Stimulated activated naive CD8-positive, alpha-beta T cell treated with anti-CD3 and anti-CD28 coated beads, Interleukin-15, Interleukin-2, amounts not matched to agents 100 U/mL and 50 U/mL, for 24 hours (primary cell): ENCODE data around the gene HTR6.
"Not testable (repeated sequence)": the region's sequence is repeated elsewhere in the genome, so short reads cannot be mapped to it uniquely, and the experiment has no call there.

Experiments
- ATAC-seq: fragments of 150-1000 bp; cut with Tn5 transposase; one replicate; pipeline ENCODE4 v1.10.0; 2021
- DNase-seq: peaks from one replicate; pipeline ENCODE4 v3.0.0; 2021

HTR6 gene

GRCh38 chr1:19639228-19639627 is 25.4 kb upstream of the HTR6 start:
- not testable (repeated sequence) for DNase-seq, ATAC-seq

- ATAC-seq (no peak), DNase-seq (no peak)
Observed at GRCh38 chr1:19639999-19640362, 24.7 kb upstream of the HTR6 start.

GRCh38 chr1:19640363-19641316 is 24.0 kb upstream of the HTR6 start:
- no peak for DNase-seq

GRCh38 chr1:19643121-19643520 is 21.6 kb upstream of the HTR6 start:
- no peak for ATAC-seq
- DNase-seq = peak; percentile 31

More at GRCh38 chr1:19640363-19641316, 24.0 kb upstream of the HTR6 start:
- no peak for ATAC-seq

GRCh38 chr1:19643602-19644394 is 20.9 kb upstream of the HTR6 start, which contains the start of gene NBL1:
Gene NBL1, plus strand, starts transcription at chr1:19644311. Its CDS starts 10,720 bp downstream, at chr1:19655031.
- DNase-seq (peak; percentile 81), ATAC-seq (peak; percentile 90)

DNA sequence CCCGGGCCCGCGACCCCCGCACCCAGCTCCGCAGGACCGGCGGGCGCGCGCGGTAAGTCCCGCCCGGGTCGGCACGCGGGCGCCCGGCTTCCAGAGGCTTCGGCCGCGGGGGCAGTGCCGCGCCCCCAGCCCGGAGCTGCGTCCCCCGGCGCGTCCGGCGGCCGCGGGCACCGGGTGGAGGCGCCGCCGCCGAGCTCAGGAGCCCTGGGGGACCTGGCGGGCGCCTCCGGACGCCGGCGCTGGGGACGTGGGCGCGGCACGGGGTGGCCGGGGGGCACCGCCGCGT is 20.3 kb upstream of the HTR6 start:
- ATAC-seq (peak; percentile 1), DNase-seq (no peak)

- peak; percentile 33 for ATAC-seq
- peak; percentile 70 for DNase-seq
Observed at GRCh38 chr1:19644681-19645410, 19.8 kb upstream of the HTR6 start.

DNA sequence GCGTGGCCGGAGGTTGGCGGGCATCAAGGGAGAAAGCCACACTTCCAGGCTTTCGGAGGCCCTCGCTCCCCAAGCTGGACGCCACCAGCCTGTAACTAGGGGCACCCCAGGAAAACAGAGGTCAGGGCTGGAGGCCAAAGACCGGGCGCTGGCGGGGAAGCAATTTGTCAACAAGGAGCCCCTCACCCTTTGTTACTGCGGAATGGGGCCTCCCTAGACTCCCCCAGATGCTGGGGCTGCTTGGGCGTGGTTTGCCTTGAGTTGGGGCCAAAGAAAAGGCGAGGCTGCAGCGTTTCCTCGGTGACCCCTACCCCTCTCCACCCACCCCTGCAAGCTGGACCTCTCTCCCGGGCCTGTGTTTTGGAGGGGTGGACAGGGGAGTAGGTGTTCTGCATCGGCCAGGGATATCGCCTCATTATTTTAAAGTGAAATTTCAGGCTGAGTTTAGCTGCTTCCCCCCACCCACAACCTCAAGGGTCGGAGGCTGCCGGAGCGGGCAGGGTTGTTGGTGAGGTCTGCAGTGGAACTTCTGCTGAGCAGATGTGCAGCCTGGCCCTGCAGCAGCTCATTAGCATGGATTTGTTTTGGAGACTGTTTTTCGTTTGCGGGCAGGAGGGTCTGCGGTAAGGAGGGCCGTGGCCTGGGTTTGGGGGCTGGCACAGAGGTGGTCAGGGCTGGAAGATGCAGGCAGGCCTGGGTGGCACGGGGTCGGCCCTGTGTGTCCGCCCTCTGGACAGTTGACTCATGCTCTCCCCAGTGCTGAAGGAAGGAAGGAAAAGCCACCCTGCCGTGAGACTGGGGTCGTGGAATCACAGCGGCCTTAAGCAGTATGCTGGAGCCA is 19.0 kb upstream of the HTR6 start:
- DNase-seq (no peak), ATAC-seq (no peak)

DNA sequence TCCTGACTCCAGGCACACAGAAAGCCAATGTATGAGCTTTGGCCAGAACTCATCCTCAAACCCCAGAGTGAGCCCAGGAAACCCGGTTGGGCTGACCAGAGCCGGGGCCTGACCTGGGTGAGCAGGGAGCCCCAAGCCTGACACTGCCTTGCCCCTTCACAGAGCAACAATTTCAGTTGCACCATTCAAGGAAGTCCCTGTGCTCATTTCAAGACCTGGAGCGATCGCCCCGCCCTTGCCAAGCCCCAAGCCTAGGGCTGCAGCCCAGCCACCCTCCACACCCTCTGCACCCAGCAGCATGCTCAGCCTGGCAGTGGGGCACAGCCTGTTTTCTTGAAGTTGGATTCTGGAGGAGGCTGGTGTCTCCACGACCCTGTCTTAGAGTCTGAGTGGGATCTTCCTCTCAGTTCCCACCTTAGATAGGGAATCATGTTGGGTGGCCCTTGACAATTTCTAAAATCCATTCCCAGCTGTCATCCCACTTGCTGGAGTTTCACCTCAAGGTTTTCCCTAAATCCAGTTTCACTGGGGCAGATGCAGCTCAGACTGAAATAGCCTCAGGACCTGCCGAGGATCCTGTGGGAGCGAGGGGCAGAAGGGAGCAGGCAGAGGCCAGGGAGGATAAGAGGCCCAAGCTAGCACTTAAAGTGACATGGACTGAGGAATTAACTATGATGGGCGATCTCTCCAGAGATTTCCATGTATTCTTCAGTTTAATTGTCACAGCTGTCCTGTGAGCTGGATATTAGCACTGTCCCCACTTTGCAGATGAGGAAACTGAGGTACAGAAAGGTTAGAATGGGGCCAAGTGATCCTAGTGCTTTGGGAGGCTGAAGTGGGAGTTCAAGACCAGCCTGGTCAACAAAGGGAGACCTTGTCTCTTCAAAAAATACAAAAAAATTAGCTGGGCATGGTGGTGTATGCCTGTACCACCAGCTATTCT is 18.0 kb upstream of the HTR6 start:
- DNase-seq = no peak

DNA sequence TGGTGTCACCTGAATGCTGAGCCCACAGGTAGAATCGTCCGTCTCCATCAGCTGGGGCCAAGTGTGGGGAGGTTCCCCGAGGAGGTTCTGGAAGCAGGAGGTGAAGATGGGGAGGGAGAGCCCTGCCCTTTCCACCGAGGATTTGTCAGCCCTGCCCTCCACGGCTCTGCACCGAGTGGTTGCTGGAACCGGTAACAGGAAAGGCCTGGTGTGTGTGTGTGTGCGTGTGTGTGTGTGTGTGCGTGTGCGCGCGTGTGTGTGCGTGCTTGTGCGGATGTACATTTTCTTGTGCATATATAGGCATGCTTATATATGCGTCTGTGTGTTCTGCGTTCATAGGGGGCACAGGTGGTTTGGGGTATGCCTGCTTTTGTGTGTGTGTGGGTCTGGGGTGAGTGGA is 17.0 kb upstream of the HTR6 start:
- ATAC-seq (no peak), DNase-seq (no peak)

More for the DNA sequence above, 18.0 kb upstream of the HTR6 start:
- no peak for ATAC-seq

GRCh38 chr1:19648239-19648638 is 16.4 kb upstream of the HTR6 start:
- DNase-seq (no peak), ATAC-seq (no peak)

DNA sequence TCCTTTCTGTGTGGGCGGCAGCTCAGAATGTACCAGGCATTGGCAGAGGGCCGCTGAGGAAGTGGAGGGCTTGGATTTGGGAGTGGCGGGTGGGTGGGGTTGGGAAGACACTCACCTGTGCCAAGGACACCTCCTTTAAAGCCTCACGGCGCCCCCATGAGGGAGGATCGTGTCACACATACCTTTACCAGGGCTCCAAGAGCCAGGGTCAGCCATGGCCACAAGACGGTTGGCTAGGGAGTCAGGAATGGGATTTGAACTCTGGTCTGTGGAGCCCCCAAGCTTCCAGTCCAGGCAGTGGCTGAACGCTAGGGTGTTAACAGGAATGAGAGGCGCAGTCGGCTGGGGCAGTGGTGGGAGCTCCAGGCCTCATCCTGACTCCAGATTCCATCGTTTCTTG is 16.0 kb upstream of the HTR6 start:
- DNase-seq = peak; percentile 33
- no peak for ATAC-seq

DNA sequence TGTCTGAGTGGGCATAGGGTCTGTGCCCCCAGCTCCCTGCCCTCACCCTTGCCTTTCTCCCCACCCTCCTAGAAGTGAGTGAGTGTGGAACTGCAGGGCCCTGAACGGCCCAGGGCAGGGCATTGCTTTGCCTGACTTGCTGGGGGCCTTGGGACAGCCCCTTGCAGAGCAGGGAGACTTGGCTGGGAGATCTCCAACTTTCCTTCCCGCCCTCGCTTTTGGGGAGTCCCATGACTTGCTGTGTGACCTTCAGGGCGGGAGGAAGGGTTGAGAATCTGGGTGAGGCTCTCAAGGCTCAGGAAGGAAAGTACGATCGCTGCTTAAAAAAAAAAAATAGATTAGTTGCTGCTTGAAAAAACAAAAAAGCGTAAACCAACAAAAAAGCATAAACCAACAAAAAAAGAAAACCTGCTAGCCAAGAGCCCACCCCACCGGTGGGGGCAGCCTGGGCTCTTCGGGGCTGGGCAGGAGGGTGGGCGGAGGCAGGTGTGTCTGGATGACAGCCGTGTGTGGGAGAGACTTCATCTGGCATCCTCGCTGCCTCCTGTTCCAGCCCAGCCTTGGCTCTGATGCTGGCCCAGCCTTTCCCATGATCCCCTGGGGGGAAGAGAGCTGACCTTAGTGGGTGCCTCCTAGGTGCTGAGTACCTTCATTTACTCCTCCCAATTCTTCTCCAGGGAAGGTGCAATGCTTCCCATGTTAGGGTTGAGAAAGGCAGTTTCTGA is 14.1 kb upstream of the HTR6 start:
- peak; percentile 42 for DNase-seq
- peak; percentile 26 for ATAC-seq

DNA sequence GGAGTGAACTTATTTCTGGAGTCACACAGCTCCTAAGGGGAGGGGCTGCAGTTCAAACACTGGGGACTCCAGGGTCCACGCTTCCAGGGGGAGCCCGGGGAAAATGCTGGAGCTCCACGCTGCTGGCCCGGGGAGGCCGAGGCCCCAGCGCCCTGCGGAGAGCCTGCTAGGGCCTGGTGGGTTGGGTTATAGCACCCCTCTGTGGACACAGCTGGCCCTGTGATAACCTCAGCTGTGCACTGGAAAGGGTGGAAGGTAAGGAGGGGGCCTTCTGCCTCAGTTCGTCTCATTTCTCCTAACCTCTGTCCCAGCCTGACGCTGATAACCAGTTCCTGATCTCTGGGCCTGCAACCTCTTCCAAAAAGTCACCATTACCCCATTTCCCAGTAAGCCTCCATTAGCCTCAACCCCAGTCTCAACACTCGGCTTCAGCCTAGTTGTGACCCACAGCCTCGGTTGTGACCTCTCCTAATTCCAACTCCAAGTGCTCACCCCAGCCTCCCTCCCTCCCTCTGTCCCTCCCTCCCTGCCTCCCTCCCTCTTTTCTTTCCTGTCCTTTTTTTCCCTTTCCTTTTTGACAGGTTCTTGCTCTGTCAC is 13.4 kb upstream of the HTR6 start:
- peak; percentile 65 for ATAC-seq
- peak; percentile 52 for DNase-seq

- no peak for ATAC-seq
- DNase-seq = no peak
Observed at GRCh38 chr1:19654386-19654785, 10.3 kb upstream of the HTR6 start.

- DNase-seq (no peak), ATAC-seq (no peak)
Observed at GRCh38 chr1:19654886-19655717, 9.6 kb upstream of the HTR6 start.

GRCh38 chr1:19655718-19656080 is 9.0 kb upstream of the HTR6 start:
- ATAC-seq (no peak), DNase-seq (no peak)

- DNase-seq (no peak), ATAC-seq (no peak)
Observed at GRCh38 chr1:19656134-19656779, 8.4 kb upstream of the HTR6 start.
